Testis (tissue), 2 donors: ENCODE data around the gene NXPH3.

Experiments used
- CTCF ChIP-seq, 3 experiments: fragments of 450-650 bp in 2 of 3; fragments of 200-600 bp in 1 of 3; sonication (generic) in 1 of 3; IDR thresholded peaks; one replicate each; pipeline ENCODE4 v1.5.1; 2016 to 2019; ENCODE audit warnings: antibody characterized with exemption in 3 of 3, mild to moderate bottlenecking in 2 of 3, moderate library complexity in 1 of 3
- POLR2A ChIP-seq: fragments of 450-650 bp; IDR thresholded peaks from one replicate; pipeline ENCODE4 v1.6.1; 2017; ENCODE audit warnings: antibody characterized with exemption, mild to moderate bottlenecking, moderate library complexity

- no peak for TF ChIP-seq CTCF (IDR thresholded peaks at IDR 0.05)
- TF ChIP-seq POLR2A: no peak
Measured at GRCh38 chr17:49554694-49555494, 20.8 kb upstream of the NXPH3 start.
